HFF-Myc (cell line): Measurements from ENCODE around the gene GTF2H2.
"Not testable (repeated sequence)": the region's sequence is repeated elsewhere in the genome, so short reads cannot be mapped to it uniquely, and the experiment has no call there.

ENCODE experiments used
- DNase-seq: peaks from one replicate; pipeline ENCODE4 v3.0.0-alpha.2; 2011; ENCODE audit warnings: low read depth; ENCODE audit errors: extremely low read depth
- H3K4me3 ChIP-seq: replicated peaks from 2 replicates; pipeline ENCODE4 v1.5.1; 2011; ENCODE audit warnings: low read depth, mild to moderate bottlenecking, control low read depth, low read length

The GTF2H2 gene

GRCh38 chr5:71067262-71067928, at the start of gene GTF2H2:
GTF2H2 (minus strand) TSS chr5:71067676; CDS start chr5:71062763, 4,913 bp downstream.
- DNase-seq, H3K4me3 ChIP-seq: not testable (repeated sequence)

GRCh38 chr5:71109730-71110275, 42.3 kb upstream of the GTF2H2 start:
- not testable (repeated sequence) for DNase-seq, H3K4me3 ChIP-seq

GRCh38 chr5:71099996-71100395, 32.5 kb upstream of the GTF2H2 start:
- not testable (repeated sequence) for DNase-seq

GRCh38 chr5:71097930-71098203, 30.4 kb upstream of the GTF2H2 start:
- not testable (repeated sequence) for DNase-seq, H3K4me3 ChIP-seq

More at GRCh38 chr5:71099996-71100395, 32.5 kb upstream of the GTF2H2 start:
- not testable (repeated sequence) for H3K4me3 ChIP-seq

GRCh38 chr5:71097173-71097929, 29.9 kb upstream of the GTF2H2 start:
- H3K4me3 ChIP-seq, DNase-seq: not testable (repeated sequence)

- H3K4me3 ChIP-seq, DNase-seq: not testable (repeated sequence)
These were observed 22.3 kb upstream of the GTF2H2 start for GRCh38 chr5:71089773-71090172.

- not testable (repeated sequence) for H3K4me3 ChIP-seq, DNase-seq
These were observed 21.3 kb upstream of the GTF2H2 start for GRCh38 chr5:71088754-71089153.

- DNase-seq, H3K4me3 ChIP-seq: not testable (repeated sequence)
These were observed 18.7 kb upstream of the GTF2H2 start for GRCh38 chr5:71086145-71086544.

GRCh38 chr5:71084280-71085063, 17.0 kb upstream of the GTF2H2 start:
- H3K4me3 ChIP-seq = not testable (repeated sequence)

GRCh38 chr5:71082898-71083297, 15.4 kb upstream of the GTF2H2 start:
- DNase-seq, H3K4me3 ChIP-seq: not testable (repeated sequence)

More at GRCh38 chr5:71084280-71085063, 17.0 kb upstream of the GTF2H2 start:
- DNase-seq = not testable (repeated sequence)

- not testable (repeated sequence) for H3K4me3 ChIP-seq, DNase-seq
These were observed 14.9 kb upstream of the GTF2H2 start for GRCh38 chr5:71082340-71082739.

- H3K4me3 ChIP-seq, DNase-seq: not testable (repeated sequence)
These were observed 6.2 kb downstream of the GTF2H2 start for GRCh38 chr5:71061322-71061721.

- H3K4me3 ChIP-seq, DNase-seq: not testable (repeated sequence)
These were observed 8.1 kb downstream of the GTF2H2 start for GRCh38 chr5:71059426-71059825.

GRCh38 chr5:71044808-71045207, 22.7 kb downstream of the GTF2H2 start:
- not testable (repeated sequence) for H3K4me3 ChIP-seq, DNase-seq

GRCh38 chr5:71044128-71044527, 23.3 kb downstream of the GTF2H2 start:
- not testable (repeated sequence) for H3K4me3 ChIP-seq, DNase-seq

GRCh38 chr5:71031046-71031776, 36.3 kb downstream of the GTF2H2 start:
- not testable (repeated sequence) for DNase-seq, H3K4me3 ChIP-seq

- not testable (repeated sequence) for H3K4me3 ChIP-seq, DNase-seq
These were observed 42.1 kb downstream of the GTF2H2 start, which contains the start of gene NAIP for GRCh38 chr5:71025289-71025953. NAIP (minus strand) TSS chr5:71025339; CDS start chr5:71012915, 12,424 bp downstream.
